ENCODE data around the gene WDR37. TPM values are rescaled to one million over a fixed set of nuclear protein-coding genes. Genes with fewer than 3 reads are reported as not detected.

WDR37 gene
- total and polyA plus RNA-seq, 9 of the 15 experiments (the other 6 are each of a cell fraction or from before 2014, with no cell fraction given), result 2.3 to 11.6 (median 6.7) TPM

GRCh38 chr10:1163204-1163660 lies 107.0 kb downstream of the WDR37 start:
- TF ChIP-seq BHLHE40 (IDR thresholded peaks at IDR 0.05; ENCODE audit: low read length), result peak; percentile 44; the same call in 1 of the 2 replicates
- no peak for TF ChIP-seq CAMTA2 (CRISPR knock-in tag; conservative IDR thresholded peaks at IDR 0.05)
- TF ChIP-seq CTCF (IDR thresholded peaks at IDR 0.05 in 2 of 3, conservative IDR thresholded peaks at IDR 0.05 in 1 of 3; ENCODE audit: insufficient read depth in 2 of 3, low read depth in 1 of 3, low read length in 3 of 3), result peak in 1 of 3 experiments; percentile 26; a peak in 1 of 6 replicates
- peak in 1 of 2 experiments; percentile 7 for TF ChIP-seq E2F6 (IDR thresholded peaks at IDR 0.05; ENCODE audit: borderline replicate concordance in 1 of 2, extremely low read depth in 1 of 2, insufficient read depth in 1 of 2, insufficient read length in 1 of 2, low read depth in 1 of 2, low read length in 1 of 2, poor library complexity in 1 of 2, severe bottlenecking in 1 of 2)
- Histone ChIP-seq H3K79me2 (ENCODE audit: control insufficient read depth, insufficient read depth, low read length) (peaks cover 29% of the 10 kb centered on the region), H3K9ac (ENCODE audit: insufficient read depth in 1 of 2, low read depth in 2 of 2, low read length in 2 of 2) (no peak overlapping the region), H4K20me1 (replicated peaks; ENCODE audit: control insufficient read depth, insufficient read depth, low read length) (0 out of 2 replicates have a peak, but pooled peaks cover 2% of the 10 kb centered on the region), H3K9me1 (ENCODE audit: control insufficient read depth, insufficient read depth, low read length) (no peaks in the 10 kb centered on the region), H3K4me1 (replicated peaks in 1 of 2; ENCODE audit: control insufficient read depth in 2 of 2, insufficient read depth in 2 of 2, low read length in 2 of 2) (peaks cover 7 to 30% of the 10 kb centered on the region in 2 experiments; a peak in 4 of 5 replicates), H3K4me3 (no peak overlapping the region), H3K27ac (ENCODE audit: extremely low read depth, low read depth, low read length) (no peak overlapping the region), H2AFZ (ENCODE audit: low read depth, low read length) (no peak overlapping the region), H3K27me3 (ENCODE audit: control insufficient read depth in 2 of 2, insufficient read depth in 2 of 2, low read length in 2 of 2) (peaks cover 3 to 15% of the 10 kb centered on the region in 2 experiments; a peak in 2 of 5 replicates), H3K4me2 (ENCODE audit: insufficient read depth, low read length) (no peak overlapping the region), H3K9me3 (replicated peaks; ENCODE audit: control insufficient read depth, insufficient read depth, low read depth, low read length) (peaks cover 4% of the 10 kb centered on the region; the same call in 1 of the 2 replicates), H3K36me3 (ENCODE audit: control insufficient read depth, insufficient read depth, low read length) (peaks cover 24% of the 10 kb centered on the region)
- FAIRE-seq (no peak), DNase-seq (ENCODE audit: extremely low read depth in 1 of 4, low spot score in 3 of 4) (peak in 1 of 4 experiments; percentile 29), ATAC-seq (no peak)
- no TSS peak for BruUV-seq (replicated peaks)
- intact Hi-C loops (cut with micrococcal nuclease), result no loop called here
- CTCF ChIA-PET (ENCODE audit: low intra/inter-chr PET ratio), result no interaction called here
- POLR2A ChIA-PET, result interaction anchor here (0.6 to 0.9 kb wide), 2 partner anchors 9 to 372 kb away, joined by 3 to 5 read pairs; no protein-coding TSS in a partner anchor
- in situ Hi-C loops (cut with MboI), result no loop called here
- 46% methylated on average over 27 of the region's 29 CpGs for WGBS (ENCODE audit: insufficient coverage, low coverage, missing lambda C conversion rate)

Measured in K562 (cell line).